Neural cell (in vitro differentiated cells): ENCODE data around the gene CXXC4.

ENCODE experiments used
- EP300 ChIP-seq: fragments of 450-650 bp; conservative IDR thresholded peaks from 2 replicates; pipeline ENCODE4 v1.6.1; 2014; ENCODE audit warnings: antibody characterized with exemption, mild to moderate bottlenecking, moderate library complexity; ENCODE audit not compliant: poor library complexity, severe bottlenecking
- EZH2 ChIP-seq: fragments of 200-600, 300-800 bp; shearing (Covaris generic), sonication (generic); IDR thresholded peaks from 2 replicates; pipeline ENCODE4 v1.6.1; 2014; ENCODE audit warnings: antibody characterized with exemption, low read length, borderline replicate concordance, mild to moderate bottlenecking; ENCODE audit not compliant: insufficient read depth, poor library complexity, severe bottlenecking
- MXI1 ChIP-seq: fragments of 450-650 bp; conservative IDR thresholded peaks from 2 replicates; pipeline ENCODE4 v1.6.1; 2014; ENCODE audit warnings: antibody characterized with exemption, mild to moderate bottlenecking; ENCODE audit not compliant: poor library complexity, severe bottlenecking
- POLR2AphosphoS5 ChIP-seq: IDR thresholded peaks from 2 replicates; pipeline ENCODE4 v1.6.1; 2012
- RAD21 ChIP-seq: fragments of 450-650 bp; conservative IDR thresholded peaks from 2 replicates; pipeline ENCODE4 v1.6.1; 2014; ENCODE audit warnings: antibody characterized with exemption, mild to moderate bottlenecking, moderate library complexity
- SMC3 ChIP-seq: fragments of 450-650 bp; conservative IDR thresholded peaks from 2 replicates; pipeline ENCODE4 v1.6.1; 2014; ENCODE audit warnings: antibody characterized with exemption, mild to moderate bottlenecking, moderate library complexity; ENCODE audit not compliant: poor library complexity
- TF ChIP-seq, protein P1 (sequence below): fragments of 450-650 bp; IDR thresholded peaks from 2 replicates; pipeline ENCODE4 v1.5.1; 2014; ENCODE audit warnings: antibody characterized with exemption, mild to moderate bottlenecking, moderate library complexity; ENCODE audit not compliant: poor library complexity, severe bottlenecking

DNA sequence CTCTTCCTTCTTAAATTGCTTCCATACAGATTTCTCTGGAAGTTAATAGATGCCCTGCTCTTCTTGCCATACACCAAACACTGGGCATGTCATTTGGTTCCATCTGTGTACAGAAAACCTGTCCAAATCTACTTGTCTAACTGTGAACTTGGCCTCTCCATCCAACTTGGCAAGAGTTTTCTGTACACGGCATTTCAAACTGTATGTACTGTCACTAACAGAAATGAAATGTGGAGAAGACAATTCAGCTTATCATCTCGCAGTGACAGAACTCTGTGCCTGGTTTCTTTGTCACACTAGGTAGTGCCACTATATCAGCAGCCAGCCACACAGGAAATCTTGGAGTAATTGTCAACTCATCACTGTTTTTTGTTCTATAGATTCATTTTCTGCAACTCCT is 58.2 kb downstream of the CXXC4 start:
- TF ChIP-seq, protein P1, sequence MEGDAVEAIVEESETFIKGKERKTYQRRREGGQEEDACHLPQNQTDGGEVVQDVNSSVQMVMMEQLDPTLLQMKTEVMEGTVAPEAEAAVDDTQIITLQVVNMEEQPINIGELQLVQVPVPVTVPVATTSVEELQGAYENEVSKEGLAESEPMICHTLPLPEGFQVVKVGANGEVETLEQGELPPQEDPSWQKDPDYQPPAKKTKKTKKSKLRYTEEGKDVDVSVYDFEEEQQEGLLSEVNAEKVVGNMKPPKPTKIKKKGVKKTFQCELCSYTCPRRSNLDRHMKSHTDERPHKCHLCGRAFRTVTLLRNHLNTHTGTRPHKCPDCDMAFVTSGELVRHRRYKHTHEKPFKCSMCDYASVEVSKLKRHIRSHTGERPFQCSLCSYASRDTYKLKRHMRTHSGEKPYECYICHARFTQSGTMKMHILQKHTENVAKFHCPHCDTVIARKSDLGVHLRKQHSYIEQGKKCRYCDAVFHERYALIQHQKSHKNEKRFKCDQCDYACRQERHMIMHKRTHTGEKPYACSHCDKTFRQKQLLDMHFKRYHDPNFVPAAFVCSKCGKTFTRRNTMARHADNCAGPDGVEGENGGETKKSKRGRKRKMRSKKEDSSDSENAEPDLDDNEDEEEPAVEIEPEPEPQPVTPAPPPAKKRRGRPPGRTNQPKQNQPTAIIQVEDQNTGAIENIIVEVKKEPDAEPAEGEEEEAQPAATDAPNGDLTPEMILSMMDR: no peak
- TF ChIP-seq SMC3: no peak
- TF ChIP-seq EZH2: no peak
- peak; percentile 68 for TF ChIP-seq EP300
- no peak for TF ChIP-seq POLR2AphosphoS5
- TF ChIP-seq MXI1: no peak
- no peak for TF ChIP-seq RAD21
